Neural cell (in vitro differentiated cells): ENCODE data around the gene RCE1. TPM values are rescaled to one million over a fixed set of nuclear protein-coding genes. Genes with fewer than 3 reads are reported as not detected.

ENCODE experiments used
- H2AFZ ChIP-seq: fragments of 200-600, 300-800 bp; sonication (generic), shearing (Covaris generic); 2 replicates; pipeline ENCODE4 v1.6.0; 2014; ENCODE audit warnings: low read depth, mild to moderate bottlenecking, antibody characterized with exemption, low read length, moderate library complexity
- H3F3A ChIP-seq: fragments of 200-600 bp; shearing (Covaris generic); 2 replicates; pipeline ENCODE4 v1.6.1; 2016; ENCODE audit warnings: mild to moderate bottlenecking, moderate library complexity, mixed read lengths, antibody characterized with exemption, low read length; ENCODE audit not compliant: insufficient read depth, poor library complexity, severe bottlenecking
- H3K27ac ChIP-seq: fragments of 200-600, 300-800 bp; sonication (generic), shearing (Covaris generic); 2 replicates; pipeline ENCODE4 v1.5.1; 2014; ENCODE audit warnings: mild to moderate bottlenecking, low read length, moderate library complexity
- H3K27me3 ChIP-seq: fragments of 300-800, 200-600 bp; sonication (generic), shearing (Covaris generic); 2 replicates; pipeline ENCODE4 v1.6.0; 2014; ENCODE audit warnings: mild to moderate bottlenecking, low read depth, low read length, moderate library complexity; ENCODE audit not compliant: insufficient read depth
- H3K36me3 ChIP-seq: fragments of 300-800, 200-600 bp; sonication (generic), shearing (Covaris generic); 2 replicates; pipeline ENCODE4 v1.5.1; 2014; ENCODE audit warnings: mild to moderate bottlenecking, antibody characterized with exemption, low read length, moderate library complexity; ENCODE audit not compliant: insufficient read depth
- H3K4me2 ChIP-seq: fragments of 300-800, 200-600 bp; sonication (generic), shearing (Covaris generic); 2 replicates; pipeline ENCODE4 v1.6.0; 2014; ENCODE audit warnings: mild to moderate bottlenecking, low read length
- H3K4me3 ChIP-seq: fragments of 300-800, 200-600 bp; sonication (generic), shearing (Covaris generic); 2 replicates; pipeline ENCODE4 v1.5.1; 2014; ENCODE audit warnings: mild to moderate bottlenecking, low read length, moderate library complexity
- H3K79me2 ChIP-seq: fragments of 200-600 bp; shearing (Covaris generic); replicated peaks from 2 replicates; pipeline ENCODE4 v1.6.0; 2014; ENCODE audit warnings: mild to moderate bottlenecking, low read length, moderate library complexity; ENCODE audit not compliant: insufficient read depth
- H3K9ac ChIP-seq: fragments of 300-800, 200-600 bp; sonication (generic), shearing (Covaris generic); 2 replicates; pipeline ENCODE4 v1.6.1; 2016; ENCODE audit warnings: mild to moderate bottlenecking, low read length, mixed read lengths
- H3K9me2 ChIP-seq: fragments of 200-600 bp; shearing (Covaris generic); 2 replicates; pipeline ENCODE4 v1.6.1; 2016; ENCODE audit warnings: mild to moderate bottlenecking, low read length, mixed read lengths; ENCODE audit not compliant: insufficient read depth
- H3K9me3 ChIP-seq: fragments of 200-600, 300-800 bp; sonication (generic), shearing (Covaris generic); 2 replicates; pipeline ENCODE4 v1.6.1; 2016; ENCODE audit warnings: mild to moderate bottlenecking, mixed run types, low read length, moderate library complexity, mixed read lengths
- H4K20me1 ChIP-seq: fragments of 200-600 bp; shearing (Covaris generic); 2 replicates; pipeline ENCODE4 v1.6.1; 2016; ENCODE audit warnings: mild to moderate bottlenecking, mixed run types; ENCODE audit not compliant: insufficient read depth
- EP300 ChIP-seq: fragments of 450-650 bp; conservative IDR thresholded peaks from 2 replicates; pipeline ENCODE4 v1.6.1; 2014; ENCODE audit warnings: antibody characterized with exemption, mild to moderate bottlenecking, moderate library complexity; ENCODE audit not compliant: poor library complexity, severe bottlenecking
- EZH2 ChIP-seq: fragments of 200-600, 300-800 bp; shearing (Covaris generic), sonication (generic); IDR thresholded peaks from 2 replicates; pipeline ENCODE4 v1.6.1; 2014; ENCODE audit warnings: antibody characterized with exemption, low read length, borderline replicate concordance, mild to moderate bottlenecking; ENCODE audit not compliant: insufficient read depth, poor library complexity, severe bottlenecking
- MXI1 ChIP-seq: fragments of 450-650 bp; conservative IDR thresholded peaks from 2 replicates; pipeline ENCODE4 v1.6.1; 2014; ENCODE audit warnings: antibody characterized with exemption, mild to moderate bottlenecking; ENCODE audit not compliant: poor library complexity, severe bottlenecking
- POLR2AphosphoS5 ChIP-seq: IDR thresholded peaks from 2 replicates; pipeline ENCODE4 v1.6.1; 2012
- RAD21 ChIP-seq: fragments of 450-650 bp; conservative IDR thresholded peaks from 2 replicates; pipeline ENCODE4 v1.6.1; 2014; ENCODE audit warnings: antibody characterized with exemption, mild to moderate bottlenecking, moderate library complexity
- SMC3 ChIP-seq: fragments of 450-650 bp; conservative IDR thresholded peaks from 2 replicates; pipeline ENCODE4 v1.6.1; 2014; ENCODE audit warnings: antibody characterized with exemption, mild to moderate bottlenecking, moderate library complexity; ENCODE audit not compliant: poor library complexity
- TAF1 ChIP-seq: IDR thresholded peaks from 2 replicates; pipeline ENCODE4 v1.6.1; 2012; ENCODE audit warnings: low read depth
- polyA plus RNA-seq: library from polyadenylated mRNA; depleted of rRNA; stranded (reverse); fragments of >200 nt; gene quantifications from 2 replicates; pipeline ENCODE4 v1.2.3, GENCODE V29; 2014
- TF ChIP-seq, protein P1 (sequence below): fragments of 450-650 bp; IDR thresholded peaks from 2 replicates; pipeline ENCODE4 v1.5.1; 2014; ENCODE audit warnings: antibody characterized with exemption, mild to moderate bottlenecking, moderate library complexity; ENCODE audit not compliant: poor library complexity, severe bottlenecking
- TF ChIP-seq, protein P2 (sequence below): IDR thresholded peaks from 2 replicates; pipeline ENCODE4 v1.6.1; 2012; ENCODE audit warnings: borderline replicate concordance

Gene RCE1
- polyA plus RNA-seq, 1 donor from 2014 or later = 50.5 TPM

DNA sequence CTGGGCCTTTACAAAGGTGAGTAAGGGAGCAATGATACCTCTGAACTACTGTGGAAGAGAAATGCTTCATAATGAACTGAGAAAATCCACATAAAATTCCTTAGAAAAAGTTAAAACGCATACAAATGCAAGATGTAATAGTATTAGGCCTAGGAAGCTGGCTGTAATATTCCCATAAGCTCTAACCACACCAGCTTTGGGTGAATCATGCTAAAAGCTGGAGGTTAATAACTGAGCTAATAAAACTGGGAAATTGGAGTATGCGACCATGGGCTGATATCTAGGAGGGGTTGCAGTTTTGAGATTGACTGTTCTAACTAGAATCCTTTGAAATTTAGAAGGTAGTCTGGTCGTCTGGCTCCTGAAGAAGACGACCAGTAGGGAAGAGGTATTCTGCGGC is 28.6 kb upstream of the RCE1 start:
- TF ChIP-seq POLR2AphosphoS5 (no peak), EZH2 (no peak), SMC3 (no peak), EP300 (no peak), MXI1 (no peak), RAD21 (no peak), TAF1 (no peak)
- TF ChIP-seq, protein P1, sequence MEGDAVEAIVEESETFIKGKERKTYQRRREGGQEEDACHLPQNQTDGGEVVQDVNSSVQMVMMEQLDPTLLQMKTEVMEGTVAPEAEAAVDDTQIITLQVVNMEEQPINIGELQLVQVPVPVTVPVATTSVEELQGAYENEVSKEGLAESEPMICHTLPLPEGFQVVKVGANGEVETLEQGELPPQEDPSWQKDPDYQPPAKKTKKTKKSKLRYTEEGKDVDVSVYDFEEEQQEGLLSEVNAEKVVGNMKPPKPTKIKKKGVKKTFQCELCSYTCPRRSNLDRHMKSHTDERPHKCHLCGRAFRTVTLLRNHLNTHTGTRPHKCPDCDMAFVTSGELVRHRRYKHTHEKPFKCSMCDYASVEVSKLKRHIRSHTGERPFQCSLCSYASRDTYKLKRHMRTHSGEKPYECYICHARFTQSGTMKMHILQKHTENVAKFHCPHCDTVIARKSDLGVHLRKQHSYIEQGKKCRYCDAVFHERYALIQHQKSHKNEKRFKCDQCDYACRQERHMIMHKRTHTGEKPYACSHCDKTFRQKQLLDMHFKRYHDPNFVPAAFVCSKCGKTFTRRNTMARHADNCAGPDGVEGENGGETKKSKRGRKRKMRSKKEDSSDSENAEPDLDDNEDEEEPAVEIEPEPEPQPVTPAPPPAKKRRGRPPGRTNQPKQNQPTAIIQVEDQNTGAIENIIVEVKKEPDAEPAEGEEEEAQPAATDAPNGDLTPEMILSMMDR = no peak
- TF ChIP-seq, protein P2, sequence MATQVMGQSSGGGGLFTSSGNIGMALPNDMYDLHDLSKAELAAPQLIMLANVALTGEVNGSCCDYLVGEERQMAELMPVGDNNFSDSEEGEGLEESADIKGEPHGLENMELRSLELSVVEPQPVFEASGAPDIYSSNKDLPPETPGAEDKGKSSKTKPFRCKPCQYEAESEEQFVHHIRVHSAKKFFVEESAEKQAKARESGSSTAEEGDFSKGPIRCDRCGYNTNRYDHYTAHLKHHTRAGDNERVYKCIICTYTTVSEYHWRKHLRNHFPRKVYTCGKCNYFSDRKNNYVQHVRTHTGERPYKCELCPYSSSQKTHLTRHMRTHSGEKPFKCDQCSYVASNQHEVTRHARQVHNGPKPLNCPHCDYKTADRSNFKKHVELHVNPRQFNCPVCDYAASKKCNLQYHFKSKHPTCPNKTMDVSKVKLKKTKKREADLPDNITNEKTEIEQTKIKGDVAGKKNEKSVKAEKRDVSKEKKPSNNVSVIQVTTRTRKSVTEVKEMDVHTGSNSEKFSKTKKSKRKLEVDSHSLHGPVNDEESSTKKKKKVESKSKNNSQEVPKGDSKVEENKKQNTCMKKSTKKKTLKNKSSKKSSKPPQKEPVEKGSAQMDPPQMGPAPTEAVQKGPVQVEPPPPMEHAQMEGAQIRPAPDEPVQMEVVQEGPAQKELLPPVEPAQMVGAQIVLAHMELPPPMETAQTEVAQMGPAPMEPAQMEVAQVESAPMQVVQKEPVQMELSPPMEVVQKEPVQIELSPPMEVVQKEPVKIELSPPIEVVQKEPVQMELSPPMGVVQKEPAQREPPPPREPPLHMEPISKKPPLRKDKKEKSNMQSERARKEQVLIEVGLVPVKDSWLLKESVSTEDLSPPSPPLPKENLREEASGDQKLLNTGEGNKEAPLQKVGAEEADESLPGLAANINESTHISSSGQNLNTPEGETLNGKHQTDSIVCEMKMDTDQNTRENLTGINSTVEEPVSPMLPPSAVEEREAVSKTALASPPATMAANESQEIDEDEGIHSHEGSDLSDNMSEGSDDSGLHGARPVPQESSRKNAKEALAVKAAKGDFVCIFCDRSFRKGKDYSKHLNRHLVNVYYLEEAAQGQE = no peak
- no peaks in the 10 kb centered on the region for H3K27me3 ChIP-seq

DNA sequence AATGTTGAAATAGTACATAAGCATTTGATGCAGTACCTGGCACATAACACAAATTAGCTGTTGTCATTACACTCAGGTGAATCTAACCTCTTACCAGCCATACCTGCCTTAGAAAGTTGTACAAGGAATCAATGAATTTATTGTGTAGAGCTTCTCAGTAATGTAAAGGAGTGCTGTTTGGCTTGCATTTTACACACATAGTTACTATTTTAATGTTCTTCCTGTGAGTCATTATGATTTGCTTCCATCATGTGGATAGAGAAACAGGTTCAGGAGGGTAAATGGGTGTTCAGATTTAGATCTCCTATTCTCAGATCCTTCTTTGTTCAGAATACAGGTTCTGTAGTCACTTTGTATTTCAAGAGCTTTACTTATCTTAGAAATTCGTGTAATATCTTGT is 27.6 kb upstream of the RCE1 start:
- Histone ChIP-seq H3K4me2 (no peak overlapping the region), H3K9me3 (no peaks in the 10 kb centered on the region), H3K9me2 (no peaks in the 10 kb centered on the region), H2AFZ (no peak overlapping the region), H3F3A (no peaks in the 10 kb centered on the region), H3K27ac (no peak overlapping the region), H3K4me3 (no peak overlapping the region), H3K79me2 (no peaks in the 10 kb centered on the region), H3K27me3 (no peaks in the 10 kb centered on the region), H4K20me1 (no peaks in the 10 kb centered on the region), H3K36me3 (no peaks in the 10 kb centered on the region), H3K9ac (no peak overlapping the region)
- TF ChIP-seq, protein P2 = no peak
- no peak for TF ChIP-seq SMC3
- TF ChIP-seq, protein P1 = no peak
- TF ChIP-seq POLR2AphosphoS5 = no peak
- TF ChIP-seq RAD21 = no peak
- no peak for TF ChIP-seq EZH2
- no peak for TF ChIP-seq EP300
- TF ChIP-seq TAF1 = no peak
- TF ChIP-seq MXI1 = no peak

More for the DNA sequence above, 28.6 kb upstream of the RCE1 start:
- Histone ChIP-seq H3K79me2 (no peaks in the 10 kb centered on the region), H3K9me2 (no peaks in the 10 kb centered on the region), H4K20me1 (no peaks in the 10 kb centered on the region), H3K27ac (no peak overlapping the region), H2AFZ (no peak overlapping the region), H3F3A (no peaks in the 10 kb centered on the region), H3K4me2 (no peak overlapping the region), H3K9me3 (no peaks in the 10 kb centered on the region), H3K36me3 (no peaks in the 10 kb centered on the region), H3K9ac (no peak overlapping the region), H3K4me3 (no peak overlapping the region)
